Neural crest cell (in vitro differentiated cells): ENCODE results near the gene PEAK3. TPM values are rescaled to one million over a fixed set of nuclear protein-coding genes. Genes with fewer than 3 reads are reported as not detected.

Source experiments
- DNase-seq: peaks from one replicate; pipeline ENCODE4 v3.0.0; 2021; ENCODE audit warnings: low read depth, mixed read lengths, low spot score
- H3K27ac Mint-ChIP-seq: one replicate; pipeline ENCODE4 v1.8.0; 2021; ENCODE audit warnings: mild to moderate bottlenecking, mixed read lengths; ENCODE audit not compliant: unreplicated experiment
- H3K27me3 Mint-ChIP-seq: 2 replicates; pipeline ENCODE4 v1.8.0; 2021; ENCODE audit warnings: low read depth, mild to moderate bottlenecking, mixed read lengths
- H3K36me3 Mint-ChIP-seq: 2 replicates; pipeline ENCODE4 v1.8.0; 2021; ENCODE audit warnings: low read depth, mild to moderate bottlenecking, mixed read lengths
- H3K4me1 Mint-ChIP-seq: 2 replicates; pipeline ENCODE4 v1.8.0; 2021; ENCODE audit warnings: mixed read lengths
- H3K4me3 Mint-ChIP-seq: one replicate; pipeline ENCODE4 v1.8.0; 2021; ENCODE audit warnings: mild to moderate bottlenecking, mixed read lengths
- H3K9me3 Mint-ChIP-seq: 2 replicates; pipeline ENCODE4 v1.8.0; 2021; ENCODE audit warnings: mixed read lengths
- CTCF ChIP-seq: fragments of 200-600 bp; sonication (generic); conservative IDR thresholded peaks from 2 replicates; pipeline ENCODE4 v1.5.0; 2021; ENCODE audit warnings: antibody characterized with exemption, mild to moderate bottlenecking
- total RNA-seq: library from RNA; stranded (reverse); gene quantifications from 2 replicates; pipeline ENCODE4 v1.2.1, GENCODE V29; 2021

Gene PEAK3
- total RNA-seq, 1 donor from 2014 or later, result not detected

- DNase-seq, result no peak
- peaks cover 4% of the 10 kb centered on the region for H3K36me3 Mint-ChIP-seq
- peaks cover 30% of the 10 kb centered on the region for H3K4me1 Mint-ChIP-seq
- no peaks in the 10 kb centered on the region for H3K9me3 Mint-ChIP-seq
- no peak overlapping the region for H3K27ac Mint-ChIP-seq
- TF ChIP-seq CTCF, result no peak
- H3K27me3 Mint-ChIP-seq, result no peaks in the 10 kb centered on the region
- H3K4me3 Mint-ChIP-seq, result no peak overlapping the region
Measured at GRCh38 chr19:2244486-2244885, 37.5 kb downstream of the PEAK3 start.

GRCh38 chr19:2244125-2244411 is 37.9 kb downstream of the PEAK3 start:
- Mint-ChIP-seq H3K27me3 (no peaks in the 10 kb centered on the region), H3K27ac (no peak overlapping the region)

GRCh38 chr19:2243274-2244124 is 38.5 kb downstream of the PEAK3 start:
- TF ChIP-seq CTCF, result no peak
- H3K27ac Mint-ChIP-seq, result no peak overlapping the region
- no peaks in the 10 kb centered on the region for H3K9me3 Mint-ChIP-seq
- H3K36me3 Mint-ChIP-seq, result peaks cover 7% of the 10 kb centered on the region
- no peaks in the 10 kb centered on the region for H3K27me3 Mint-ChIP-seq
- no peak for DNase-seq
- peak overlapping the region; percentile 57 for H3K4me3 Mint-ChIP-seq
- peaks cover 40% of the 10 kb centered on the region for H3K4me1 Mint-ChIP-seq

More at GRCh38 chr19:2244125-2244411, 37.9 kb downstream of the PEAK3 start:
- Mint-ChIP-seq H3K36me3 (peaks cover 4% of the 10 kb centered on the region), H3K4me1 (peaks cover 34% of the 10 kb centered on the region), H3K9me3 (no peaks in the 10 kb centered on the region), H3K4me3 (no peak overlapping the region)
- TF ChIP-seq CTCF, result no peak
- no peak for DNase-seq

GRCh38 chr19:2242816-2243215 is 39.2 kb downstream of the PEAK3 start:
- H3K27me3 Mint-ChIP-seq, result no peaks in the 10 kb centered on the region
- peaks cover 10% of the 10 kb centered on the region for H3K36me3 Mint-ChIP-seq
- peak overlapping the region; percentile 22 for H3K27ac Mint-ChIP-seq
- DNase-seq, result no peak
- H3K4me1 Mint-ChIP-seq, result peaks cover 47% of the 10 kb centered on the region
- no peak for TF ChIP-seq CTCF
- H3K9me3 Mint-ChIP-seq, result no peaks in the 10 kb centered on the region
- peak overlapping the region; percentile 57 for H3K4me3 Mint-ChIP-seq

GRCh38 chr19:2242092-2242537 is 39.9 kb downstream of the PEAK3 start:
- peaks cover 53% of the 10 kb centered on the region for H3K4me1 Mint-ChIP-seq
- H3K9me3 Mint-ChIP-seq, result no peaks in the 10 kb centered on the region
- H3K4me3 Mint-ChIP-seq, result peak overlapping the region; percentile 57
- no peak for DNase-seq
- no peak overlapping the region for H3K27ac Mint-ChIP-seq
- no peak for TF ChIP-seq CTCF
- H3K27me3 Mint-ChIP-seq, result no peaks in the 10 kb centered on the region
- H3K36me3 Mint-ChIP-seq, result peaks cover 10% of the 10 kb centered on the region
